ENCODE measurements around the gene P2RX3.
"Not testable (repeated sequence)": the region's sequence is repeated elsewhere in the genome, so short reads cannot be mapped to it uniquely, and the experiment has no call there.

Gene P2RX3

DNA sequence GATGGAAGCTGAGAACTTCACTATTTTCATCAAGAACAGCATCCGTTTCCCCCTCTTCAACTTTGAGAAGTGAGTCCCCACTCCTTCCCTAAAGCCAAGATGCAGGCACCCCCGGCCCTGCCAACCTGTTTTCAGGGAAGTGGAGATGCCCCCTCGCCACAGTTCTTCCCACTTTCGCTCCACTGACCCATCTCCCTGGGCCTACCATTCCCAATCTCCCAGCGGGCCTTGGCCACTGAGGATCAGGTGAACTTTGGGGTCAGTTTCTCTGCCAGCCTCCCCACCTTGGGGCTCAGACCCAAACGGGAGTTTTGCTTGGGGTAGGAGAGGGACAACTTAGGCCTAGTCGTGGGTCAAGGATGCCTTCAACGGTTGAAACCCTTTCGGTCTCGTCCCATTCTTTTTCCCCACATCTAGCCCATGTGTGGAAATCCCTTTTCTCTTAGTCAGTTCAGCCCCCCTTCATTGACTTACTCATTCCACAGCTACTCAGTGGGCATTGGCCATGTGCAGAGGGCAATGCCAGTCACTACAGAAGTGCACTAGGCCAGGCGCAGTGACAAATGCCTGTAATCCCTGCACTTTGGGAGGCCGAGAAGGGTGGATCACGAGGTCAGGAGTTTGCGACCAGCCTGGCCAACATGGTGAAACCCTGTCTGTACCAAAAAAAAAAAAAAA, 10.6 kb downstream of the P2RX3 start:
- DNase-seq (ENCODE audit: low read depth, low spot score) = no peak

DNA sequence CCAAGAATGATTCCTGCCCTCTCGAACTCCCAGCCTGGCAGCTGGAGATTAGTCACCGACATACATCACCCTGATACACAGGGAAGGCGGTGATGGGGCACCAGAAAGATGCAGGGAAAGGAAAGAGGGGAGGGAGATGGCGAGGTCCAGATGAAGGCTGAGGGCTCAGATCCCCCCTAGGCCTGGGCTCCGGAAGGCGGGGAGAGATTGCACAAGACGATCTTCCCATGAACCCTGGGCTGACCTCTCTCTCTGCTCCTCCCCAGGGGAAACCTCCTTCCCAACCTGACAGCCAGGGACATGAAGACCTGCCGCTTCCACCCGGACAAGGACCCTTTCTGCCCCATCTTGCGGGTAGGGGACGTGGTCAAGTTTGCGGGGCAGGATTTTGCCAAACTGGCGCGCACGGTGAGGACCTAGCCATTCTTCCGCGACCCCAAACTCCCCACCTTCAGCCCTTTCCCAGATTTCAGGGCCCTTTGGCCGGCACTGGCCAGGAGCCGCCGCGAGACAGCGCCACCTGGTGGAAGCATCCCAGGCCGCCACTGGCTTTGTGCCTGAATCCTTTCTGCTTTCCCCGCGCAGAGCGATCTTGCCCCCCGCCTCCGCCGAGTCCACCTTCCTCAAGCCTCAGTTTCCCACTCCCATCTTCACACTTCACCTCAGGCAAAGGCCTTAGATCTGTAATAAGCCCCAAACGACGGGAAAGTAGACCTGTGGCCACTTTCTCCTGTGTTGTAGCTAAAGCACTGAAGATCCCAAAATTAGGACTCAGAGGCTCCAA, 11.5 kb downstream of the P2RX3 start:
- no peak for DNase-seq (ENCODE audit: low read depth, low spot score)

DNA sequence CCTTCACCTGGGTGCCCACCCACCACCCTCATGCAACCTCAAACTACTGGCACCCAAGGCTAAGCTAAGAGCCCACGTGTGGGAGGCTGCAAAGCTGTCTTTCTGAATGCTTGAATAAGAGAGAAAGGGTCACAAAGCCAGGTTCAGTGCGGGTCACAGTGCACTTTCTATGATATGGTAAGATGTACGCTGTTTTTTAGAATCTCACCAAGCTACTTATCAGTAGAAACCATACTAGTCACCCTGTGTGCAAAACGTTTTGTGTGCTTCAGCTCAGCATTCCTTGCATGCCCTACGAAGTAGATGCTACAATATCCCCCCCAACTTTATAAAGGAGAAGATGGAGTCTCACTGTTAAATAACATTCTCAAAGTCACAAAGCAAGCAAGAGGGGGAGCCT, 14.9 kb downstream of the P2RX3 start:
- DNase-seq (ENCODE audit: low read depth, low spot score) = no peak

DNA sequence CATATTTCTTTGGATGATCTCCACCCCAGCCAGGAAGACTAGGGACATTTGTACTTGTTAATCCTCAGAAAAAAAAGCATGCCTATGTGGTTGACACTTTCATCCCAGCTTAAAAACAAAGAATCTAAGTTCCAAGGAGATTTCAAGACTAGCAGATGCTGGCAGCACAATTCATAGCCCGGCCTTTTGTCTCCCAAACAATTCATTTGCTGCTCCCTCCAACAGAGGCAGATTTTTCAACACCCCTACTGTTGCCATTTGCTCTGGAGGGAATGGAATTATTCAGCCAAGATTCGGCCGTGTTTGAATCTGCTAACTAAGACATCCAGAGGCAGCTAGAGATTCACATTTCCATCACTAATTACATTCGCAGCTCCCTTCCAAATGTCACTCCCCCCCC, 15.3 kb downstream of the P2RX3 start:
- DNase-seq (ENCODE audit: low read depth, low spot score) = no peak

DNA sequence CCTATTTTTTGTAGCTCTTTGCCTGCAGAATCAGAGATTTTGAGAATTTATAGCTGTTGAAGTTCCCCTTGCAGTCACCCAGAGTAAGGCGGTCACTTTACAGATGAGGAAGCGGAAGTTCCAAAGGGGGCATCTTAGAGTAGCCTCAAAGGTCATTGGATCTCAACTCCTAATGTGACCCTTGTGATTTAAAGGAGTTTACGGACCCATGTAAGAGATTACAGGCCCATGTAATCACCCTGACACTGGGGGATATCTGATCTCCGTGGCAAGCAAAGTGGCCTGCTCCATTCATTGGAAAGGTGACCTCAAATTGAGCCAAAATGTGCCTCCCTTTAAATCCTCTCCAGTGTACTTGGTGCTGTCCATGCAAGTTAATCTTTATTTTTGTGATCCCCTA, 15.7 kb downstream of the P2RX3 start:
- DNase-seq (ENCODE audit: low read depth, low spot score) = no peak

DNA sequence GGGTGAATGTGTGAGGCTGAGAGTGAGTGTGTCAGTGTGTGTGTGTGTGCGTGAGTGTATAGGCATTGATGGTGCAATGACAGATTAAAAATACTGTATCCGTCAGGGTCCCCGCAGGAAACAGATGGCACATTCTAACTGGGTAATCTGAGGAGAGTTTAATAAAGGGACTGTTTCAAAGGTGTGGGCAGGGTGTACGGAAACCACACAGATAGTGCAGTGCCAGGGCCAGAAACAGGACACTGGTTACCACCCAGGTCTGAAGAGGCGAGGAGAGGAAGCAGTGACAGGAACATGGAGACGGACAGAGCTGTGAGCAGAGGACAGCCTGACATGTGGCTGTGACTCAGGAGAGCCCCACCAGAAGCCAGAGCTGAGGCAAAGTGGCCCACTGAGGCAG, 16.5 kb downstream of the P2RX3 start:
- no peak for DNase-seq (ENCODE audit: low read depth, low spot score)

DNA sequence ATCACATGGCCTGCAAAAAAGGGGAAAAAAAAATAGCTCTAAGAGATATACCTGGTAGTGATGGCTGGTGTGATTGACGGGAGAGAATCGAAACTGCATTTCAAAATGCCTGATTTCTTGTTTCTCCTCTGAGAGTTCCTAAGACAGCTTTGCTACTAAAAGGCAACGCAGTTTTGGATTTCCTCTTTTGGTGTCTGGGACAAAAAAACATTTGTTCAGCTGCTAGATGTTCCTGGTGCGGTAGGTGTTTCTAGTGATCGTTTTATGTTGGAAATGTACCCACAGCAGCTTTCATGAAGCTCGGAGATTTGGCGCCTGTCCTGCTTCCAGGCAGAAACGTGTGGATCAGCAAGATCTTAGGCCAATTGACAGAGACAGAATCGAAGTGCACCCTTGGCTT, 18.1 kb downstream of the P2RX3 start:
- no peak for DNase-seq (ENCODE audit: low read depth, low spot score)

DNA sequence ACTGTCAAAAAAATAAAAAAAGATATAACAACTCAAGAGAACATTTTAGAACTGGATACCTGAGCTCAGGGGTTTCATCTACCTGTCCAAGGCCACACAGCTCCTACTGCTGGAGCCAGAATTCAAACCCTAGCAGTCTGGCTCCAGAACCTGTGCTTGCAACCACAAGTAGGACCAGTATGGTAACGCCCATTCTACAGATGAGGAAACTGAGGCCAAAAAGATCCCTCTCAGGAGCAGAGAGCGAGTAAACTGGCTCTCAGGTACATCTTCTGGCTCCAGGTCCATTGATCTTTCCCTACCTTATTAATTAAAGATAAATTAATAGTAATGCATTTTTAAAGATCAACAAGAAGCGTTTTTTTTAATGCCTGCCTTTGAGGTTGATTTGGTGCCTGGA, 19.2 kb downstream of the P2RX3 start:
- no peak for DNase-seq (ENCODE audit: low read depth, low spot score)

DNA sequence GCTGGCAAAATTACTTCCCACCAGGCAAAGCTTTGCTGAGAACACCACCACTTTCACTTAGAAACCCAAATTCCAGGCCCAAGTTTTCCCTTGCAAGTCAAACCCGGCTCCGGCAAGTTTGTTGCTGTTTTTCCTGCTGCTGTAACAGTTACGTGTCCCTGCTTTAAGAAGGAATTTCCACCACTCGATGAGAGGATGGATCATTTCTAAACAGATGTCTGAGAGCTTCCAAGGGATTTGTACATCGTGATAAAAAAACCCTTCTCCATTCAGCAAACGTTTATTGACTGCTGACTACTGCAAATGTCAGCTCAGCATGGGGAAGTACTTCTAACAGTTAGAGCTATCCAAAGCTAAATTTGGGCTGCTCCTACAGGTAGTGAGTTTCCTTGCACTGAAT, 19.7 kb downstream of the P2RX3 start:
- no peak for DNase-seq (ENCODE audit: low read depth, low spot score)

DNA sequence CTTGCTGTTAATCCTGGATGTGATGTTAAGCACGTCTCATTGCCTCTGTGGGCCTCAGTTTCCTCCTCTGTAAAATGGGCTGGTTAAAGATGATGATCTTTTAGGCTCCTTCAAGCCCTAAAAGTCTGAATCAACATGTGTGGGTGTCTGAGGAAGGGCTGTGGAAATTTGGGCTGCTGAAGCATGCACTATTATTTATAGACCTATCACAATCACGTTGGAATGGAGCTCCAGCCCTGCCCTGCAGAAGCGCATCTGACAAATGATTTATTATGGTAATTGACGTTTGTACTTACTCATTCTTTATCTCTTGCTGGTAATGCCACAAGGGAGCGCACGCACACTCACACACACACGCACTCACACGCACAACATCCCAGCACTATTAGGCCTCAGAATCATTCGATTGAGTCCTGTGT, 20.4 kb downstream of the P2RX3 start:
- DNase-seq (ENCODE audit: low read depth, low spot score) = no peak

DNA sequence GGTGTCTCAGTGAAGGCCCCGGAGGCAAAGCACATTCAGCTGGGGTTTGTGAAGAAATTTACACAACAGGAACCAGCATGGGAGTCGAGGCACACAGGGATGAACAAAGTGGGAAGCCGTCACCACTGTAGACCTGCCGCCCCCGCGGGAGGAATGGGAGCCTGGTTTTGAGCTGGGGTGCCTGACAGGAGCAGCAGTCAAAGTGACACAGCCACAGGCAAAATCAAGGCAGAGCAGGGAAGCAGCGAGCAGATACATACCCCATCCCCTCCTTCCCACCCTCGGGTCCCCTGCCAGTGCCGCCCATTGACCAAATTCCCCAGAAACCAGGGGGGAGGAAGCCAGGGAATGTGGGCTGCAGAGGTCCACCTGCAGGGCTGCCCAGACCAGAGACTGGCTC, 20.8 kb downstream of the P2RX3 start:
- DNase-seq (ENCODE audit: low read depth, low spot score) = no peak

DNA sequence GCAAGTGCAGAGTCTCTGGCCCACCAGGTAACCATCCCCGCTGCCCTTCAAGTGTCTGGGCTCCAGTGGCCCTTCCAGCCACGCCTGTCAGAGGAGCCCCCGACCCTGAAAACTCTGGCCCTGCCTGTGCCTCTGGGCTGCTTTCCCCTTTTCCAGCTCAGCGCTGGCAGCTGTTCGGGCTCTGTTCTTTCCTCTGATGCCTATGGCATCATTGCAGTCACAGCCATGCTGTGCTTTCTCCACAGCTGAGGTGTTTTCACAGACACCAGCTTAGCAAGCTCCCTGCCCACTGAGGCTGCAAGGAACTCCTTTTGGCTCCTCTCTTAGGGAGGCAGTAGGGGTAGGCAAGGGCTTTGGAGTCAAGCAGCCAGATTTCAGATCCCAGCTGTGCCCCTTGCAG, 21.2 kb downstream of the P2RX3 start:
- DNase-seq (ENCODE audit: low read depth, low spot score) = no peak

DNA sequence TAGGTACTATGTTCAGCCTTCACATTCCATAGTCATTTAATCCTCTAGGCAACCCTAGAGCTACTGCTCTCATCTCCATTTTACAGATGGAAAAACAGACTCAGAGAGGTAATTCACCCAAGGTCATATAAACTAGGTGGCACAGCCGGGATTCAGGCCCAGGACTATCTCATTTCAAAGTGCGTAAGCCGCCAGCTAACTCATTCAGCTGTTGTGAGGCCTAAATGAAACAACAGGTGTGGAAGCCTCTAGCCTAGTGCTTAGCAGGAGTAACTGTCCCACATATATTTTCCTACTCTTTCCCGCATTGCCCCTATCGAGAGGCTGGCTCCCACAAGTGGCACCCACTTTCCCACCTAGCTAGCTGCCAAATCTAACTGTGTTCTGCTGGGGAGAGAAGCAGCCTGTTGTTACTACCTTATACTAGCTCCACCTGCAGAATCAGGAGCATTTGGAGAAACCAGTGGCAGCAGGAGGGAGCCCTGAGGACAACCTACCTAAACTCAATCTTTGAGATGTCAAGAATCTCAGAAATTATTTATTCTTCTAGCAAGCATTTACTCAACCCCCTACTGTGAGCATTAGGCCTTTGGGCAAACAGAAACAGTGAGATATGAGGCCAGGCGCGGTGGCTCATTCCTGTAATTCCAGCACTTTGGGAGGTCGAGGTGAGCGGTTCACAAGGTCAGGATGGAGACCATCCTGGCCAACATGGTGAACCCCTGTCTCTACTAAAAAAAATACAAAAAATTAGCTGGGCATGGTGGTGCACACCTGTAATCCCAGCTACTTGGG, 21.9 kb downstream of the P2RX3 start:
- no peak for DNase-seq (ENCODE audit: low read depth, low spot score)

DNA sequence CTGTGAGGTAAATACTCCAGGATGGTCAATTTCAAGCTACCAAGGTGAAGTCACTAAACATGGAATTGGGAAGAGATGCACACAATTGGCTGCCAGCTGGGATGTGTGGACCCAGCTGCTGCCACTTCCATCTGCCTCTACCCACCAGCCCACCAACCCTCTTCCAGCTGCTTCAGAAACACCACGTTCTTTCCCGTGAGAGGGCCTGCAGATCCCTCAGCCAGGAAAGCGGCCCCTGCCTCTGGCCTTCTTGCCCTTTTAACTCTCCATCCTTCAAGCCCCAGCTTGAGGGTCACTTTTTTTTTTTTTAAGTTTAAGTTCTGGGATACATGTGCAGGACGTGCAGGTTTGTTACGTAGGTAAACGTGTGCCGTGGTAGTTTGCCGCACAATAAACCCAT, 22.8 kb downstream of the P2RX3 start:
- no peak for DNase-seq (ENCODE audit: low read depth, low spot score)

DNA sequence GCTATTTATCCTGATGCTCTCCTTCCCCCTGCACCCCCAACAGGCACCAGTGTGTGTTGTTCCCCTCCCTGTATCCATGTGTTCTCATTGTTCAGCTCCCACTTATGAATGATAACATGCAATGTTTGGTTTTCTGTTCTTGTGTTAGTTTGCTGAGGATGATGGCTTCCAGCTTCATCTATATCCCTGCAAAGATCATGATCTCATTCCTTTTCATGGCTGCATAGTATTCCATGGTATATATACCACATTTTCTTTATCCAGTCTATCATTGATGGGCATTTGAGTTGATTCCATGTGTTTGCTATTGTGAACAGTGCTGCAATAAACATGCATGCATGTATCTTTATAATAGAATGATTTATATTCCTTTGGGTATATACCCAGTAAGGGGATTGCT, 23.3 kb downstream of the P2RX3 start:
- DNase-seq (ENCODE audit: low read depth, low spot score) = not testable (repeated sequence)

DNA sequence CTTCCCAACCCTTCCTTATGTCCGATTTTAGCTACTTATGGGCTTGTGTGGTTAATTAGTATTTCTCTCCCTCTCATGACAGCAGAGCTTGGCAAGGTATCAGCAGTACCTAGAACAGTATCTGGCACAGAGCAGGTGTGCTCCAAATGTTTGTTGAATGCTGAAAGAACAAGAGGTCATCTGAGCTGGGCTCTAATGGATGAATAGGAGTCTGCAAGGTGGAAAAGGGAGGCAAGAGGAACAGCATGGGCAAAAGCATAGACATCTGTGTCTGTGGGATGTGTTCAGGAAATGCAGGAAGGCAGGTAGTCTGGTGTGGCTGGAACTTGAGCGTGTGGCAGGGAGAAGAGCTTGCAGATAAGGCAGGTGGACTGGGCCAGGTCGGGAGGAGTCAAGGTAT, 23.8 kb downstream of the P2RX3 start:
- DNase-seq (ENCODE audit: low read depth, low spot score) = no peak

DNA sequence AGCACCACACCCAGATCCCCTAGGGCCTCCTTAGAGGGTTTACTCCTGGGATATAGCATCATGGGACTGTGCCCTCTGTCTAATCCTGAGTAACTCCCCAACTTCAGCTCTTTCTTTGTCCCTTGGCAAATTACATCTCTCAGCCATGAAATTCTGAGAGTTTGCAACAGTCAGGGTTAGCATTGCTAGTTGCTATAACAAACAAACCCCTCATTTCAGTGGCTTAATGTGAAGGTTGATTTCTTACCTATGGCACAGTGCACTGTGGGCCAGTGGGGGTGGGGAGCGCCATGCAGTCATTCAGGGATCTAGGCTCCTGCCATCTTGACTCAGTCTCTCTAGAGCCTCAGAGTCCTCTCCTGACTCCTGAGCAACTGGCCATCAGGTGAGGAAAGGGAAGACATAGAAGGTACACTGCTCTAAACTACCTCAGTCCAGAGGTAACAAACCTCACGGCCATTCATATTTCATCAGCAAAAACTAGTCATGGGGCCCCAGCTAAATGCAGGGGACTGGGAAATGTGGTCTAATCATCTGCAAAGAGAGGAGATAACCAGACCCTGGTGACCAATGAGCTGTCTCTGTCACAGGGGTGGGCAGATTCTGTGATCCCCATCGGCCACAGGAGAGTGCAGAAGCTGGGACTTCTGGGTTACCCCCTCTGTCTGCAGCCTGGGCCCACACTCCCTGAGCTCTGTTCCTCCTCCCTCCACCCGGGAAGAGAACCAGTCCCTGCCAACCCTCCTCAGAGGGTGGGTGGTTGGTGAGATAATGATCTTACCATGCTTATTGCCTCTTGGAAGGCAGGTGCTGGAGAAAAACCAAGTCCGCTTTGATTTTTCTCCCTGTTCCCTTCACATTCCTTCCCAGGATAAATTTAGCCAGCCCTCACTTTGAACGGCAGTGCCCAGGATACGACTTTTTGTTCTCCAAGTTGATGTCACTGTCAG, 25.3 kb downstream of the P2RX3 start:
- DNase-seq (ENCODE audit: low read depth, low spot score) = no peak

DNA sequence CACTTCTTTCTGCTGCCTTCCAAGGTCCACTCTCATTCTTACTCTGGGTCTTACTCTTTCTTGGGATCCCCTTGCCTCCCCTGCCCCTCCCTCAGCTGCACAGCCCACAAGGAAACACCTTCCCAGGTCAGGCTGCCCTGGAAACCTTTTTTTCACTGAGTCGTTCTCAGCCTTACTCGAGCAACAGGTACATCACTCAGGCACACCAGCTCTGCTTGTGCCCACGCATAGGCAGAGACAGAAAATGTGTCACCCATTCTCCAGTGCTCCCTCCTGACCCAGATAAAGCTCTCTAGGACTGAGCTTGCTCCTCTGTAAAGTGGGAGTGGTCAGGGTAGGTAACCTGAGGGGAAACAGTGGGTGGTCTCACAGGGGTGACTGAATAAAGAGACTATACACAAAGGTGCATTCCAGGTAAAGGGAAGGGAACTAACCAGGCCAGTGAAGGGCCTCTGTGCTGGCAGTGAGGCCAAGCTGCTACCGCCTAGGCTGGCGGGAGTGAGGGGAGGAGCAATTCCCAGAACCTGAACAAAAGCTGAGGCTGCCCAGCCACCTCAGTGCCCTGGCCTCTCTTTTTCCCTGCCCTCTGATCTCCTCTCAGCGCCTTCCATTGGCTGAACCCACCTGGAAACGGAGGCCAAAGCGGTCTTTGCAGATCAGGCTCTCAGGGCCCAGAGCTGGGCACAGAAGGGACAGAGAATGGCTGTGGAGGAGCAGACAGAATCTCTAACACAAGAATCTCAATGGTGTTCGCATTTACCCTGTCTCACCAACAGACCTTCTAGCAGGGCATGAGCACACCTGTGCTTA, 26.9 kb downstream of the P2RX3 start:
- peak; percentile 52 for DNase-seq (ENCODE audit: low read depth, low spot score)

DNA sequence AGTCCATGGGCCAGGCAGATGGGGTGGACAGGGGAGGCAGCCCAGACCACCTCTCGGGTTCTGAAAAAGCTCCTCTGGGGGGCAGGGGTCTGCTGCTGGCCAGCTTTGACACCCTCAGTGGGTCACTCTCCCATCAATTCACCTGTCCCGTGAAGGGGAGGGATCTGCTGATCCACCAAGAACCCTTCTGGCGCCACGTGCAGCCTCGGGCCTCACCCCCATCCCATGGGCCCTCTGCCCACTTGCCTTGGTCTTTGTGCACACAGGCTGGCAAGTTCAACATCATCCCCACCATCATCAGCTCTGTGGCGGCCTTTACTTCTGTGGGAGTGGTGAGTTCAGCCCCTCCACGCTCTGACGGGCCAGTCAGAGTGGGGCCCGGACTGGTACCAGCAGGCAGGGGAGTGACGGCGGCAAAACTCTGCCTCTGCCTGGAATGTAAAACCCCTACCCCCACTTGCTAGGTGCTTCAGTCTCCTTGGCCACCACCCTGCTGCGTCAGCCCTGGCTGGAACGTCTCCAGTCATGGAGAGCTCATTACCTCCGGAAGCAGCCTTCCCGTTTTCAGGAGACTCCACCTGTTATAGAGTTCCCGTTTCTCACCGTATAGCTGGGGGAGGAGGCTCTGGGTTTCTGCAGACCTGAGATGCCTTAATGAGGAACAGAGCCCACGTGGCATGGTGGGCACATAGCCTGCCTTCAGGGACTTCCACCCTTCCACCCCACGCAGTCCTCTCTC, 30.1 kb downstream of the P2RX3 start:
- DNase-seq (ENCODE audit: low read depth, low spot score) = no peak

DNA sequence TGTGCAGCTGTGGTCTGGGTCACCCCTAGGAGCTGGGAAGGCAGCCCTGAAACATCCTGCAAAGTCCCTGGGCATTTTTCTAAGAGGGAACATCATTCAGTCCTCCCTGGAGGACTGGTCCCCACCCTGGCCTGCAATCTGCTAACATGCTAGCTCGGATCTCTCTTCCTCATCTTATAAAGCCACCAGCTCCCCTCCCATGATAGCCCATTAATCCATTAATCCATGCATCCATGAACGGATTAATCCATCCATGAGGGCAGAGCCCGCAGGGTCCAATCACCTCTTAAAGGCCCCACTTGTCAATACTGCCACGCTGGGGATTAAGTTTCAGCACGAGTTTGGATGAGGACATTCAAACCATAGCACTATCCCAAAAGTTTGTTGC, 30.7 kb downstream of the P2RX3 start:
- no peak for DNase-seq (ENCODE audit: low read depth, low spot score)
